A673 (cell line): ENCODE results near the gene C10orf90. TPM values are rescaled to one million over a fixed set of nuclear protein-coding genes. Genes with fewer than 3 reads are reported as not detected.

Experiments used
- BruUV-seq: library from RNA; stranded (reverse); fragments of 400-500 nt; replicated peaks from 2 replicates; lab custom pipeline; 2021; lab: Mats Ljungman, UMichigan
- CTCF ChIA-PET: fragments of 300-600 bp; sonication (Branson Sonifier 250); formaldehyde crosslinking; loops from one replicate; lab custom pipeline; 2022; ENCODE audit warnings: antibody characterized with exemption; lab: Charles Lee
- POLR2A ChIA-PET: fragments of 300-600 bp; sonication (Branson Sonifier 250); formaldehyde crosslinking; loops from one replicate; lab custom pipeline; 2022; ENCODE audit warnings: antibody characterized with exemption; ENCODE audit not compliant: low non-redundant PET; lab: Charles Lee
- DNase-seq: peaks from one replicate; pipeline ENCODE4 v3.0.0-alpha.2; 2015; ENCODE audit warnings: low spot score
- H3K27ac ChIP-seq: fragments of 200-600 bp; sonication (generic); 2 replicates; pipeline ENCODE4 v1.5.1; 2016; ENCODE audit warnings: mixed run types, low read depth, mild to moderate bottlenecking, mixed read lengths, antibody characterized with exemption, low read length; ENCODE audit not compliant: poor library complexity, severe bottlenecking
- H3K27me3 ChIP-seq: fragments of 200-600 bp; sonication (generic); replicated peaks from 2 replicates; pipeline ENCODE4 v1.6.1; 2017; ENCODE audit warnings: mixed run types, low read depth, mild to moderate bottlenecking, mixed read lengths, antibody characterized with exemption, low read length; ENCODE audit not compliant: insufficient read depth, poor library complexity
- H3K36me3 ChIP-seq: fragments of 200-600 bp; sonication (generic); 2 replicates; pipeline ENCODE4 v1.6.1; 2016; ENCODE audit warnings: mixed run types, mild to moderate bottlenecking, mixed read lengths, antibody characterized with exemption, low read length; ENCODE audit not compliant: insufficient read depth, poor library complexity, severe bottlenecking
- H3K4me1 ChIP-seq: fragments of 200-600 bp; sonication (generic); 2 replicates; pipeline ENCODE4 v1.6.1; 2017; ENCODE audit warnings: mixed run types, mild to moderate bottlenecking, mixed read lengths, antibody characterized with exemption, low read length; ENCODE audit not compliant: insufficient read depth, poor library complexity, severe bottlenecking
- H3K4me3 ChIP-seq: fragments of 200-600 bp; sonication (generic); 2 replicates; pipeline ENCODE4 v1.5.1; 2016; ENCODE audit warnings: low read depth, mixed run types, mild to moderate bottlenecking, mixed read lengths, low read length; ENCODE audit not compliant: poor library complexity, severe bottlenecking
- H3K9me3 ChIP-seq: fragments of 200-600 bp; sonication (generic); 2 replicates; pipeline ENCODE4 v1.6.1; 2016; ENCODE audit warnings: mixed run types, low read depth, mild to moderate bottlenecking, mixed read lengths, antibody characterized with exemption, low read length; ENCODE audit not compliant: poor library complexity, severe bottlenecking
- CTCF ChIP-seq: fragments of 300-800, 200-600 bp; sonication (generic); conservative IDR thresholded peaks from 2 replicates; pipeline ENCODE4 v1.5.1; 2017; ENCODE audit warnings: low read depth, mild to moderate bottlenecking, antibody characterized with exemption, low read length, moderate library complexity, mixed read lengths
- EZH2 ChIP-seq: fragments of 200-600 bp; sonication (generic); IDR thresholded peaks from 2 replicates; pipeline ENCODE4 v1.6.1; 2017; ENCODE audit warnings: borderline replicate concordance, low read depth, mild to moderate bottlenecking, mixed read lengths, antibody characterized with exemption, low read length; ENCODE audit not compliant: poor library complexity, severe bottlenecking
- intact Hi-C: fragments of 100-400 bp; cut with micrococcal nuclease; formaldehyde crosslinking; loops from one replicate; pipeline ENCODE4 v1.10.0; 2022; ENCODE audit not compliant: unreplicated experiment
- total RNA-seq: library from RNA; stranded (reverse); gene quantifications from 2 replicates; pipeline ENCODE4 v1.2.3, GENCODE V29; 2021

The C10orf90 gene
- total RNA-seq, 1 experiment from 2014 or later = not detected

GRCh38 chr10:126616737-126617136 is 53.8 kb downstream of the C10orf90 start:
- DNase-seq = no peak
- POLR2A ChIA-PET = no interaction called here
- Histone ChIP-seq H3K4me1 (no peaks in the 10 kb centered on the region), H3K9me3 (no peaks in the 10 kb centered on the region), H3K36me3 (no peaks in the 10 kb centered on the region), H3K27ac (no peak overlapping the region), H3K27me3 (no peaks in the 10 kb centered on the region), H3K4me3 (no peak overlapping the region)
- CTCF ChIA-PET = no interaction called here
- TF ChIP-seq EZH2 (no peak), CTCF (no peak)
- intact Hi-C loops = no loop called here
- no TSS peak for BruUV-seq

GRCh38 chr10:126611303-126611702 is 59.2 kb downstream of the C10orf90 start:
- ChIA-PET POLR2A (no interaction called here), CTCF (no interaction called here)
- Histone ChIP-seq H3K9me3 (no peaks in the 10 kb centered on the region), H3K4me3 (no peak overlapping the region), H3K27me3 (no peaks in the 10 kb centered on the region), H3K4me1 (no peaks in the 10 kb centered on the region), H3K36me3 (no peaks in the 10 kb centered on the region), H3K27ac (no peak overlapping the region)
- intact Hi-C loops = no loop called here
- no peak for DNase-seq
- no peak for TF ChIP-seq EZH2
- TF ChIP-seq CTCF = no peak
- no TSS peak for BruUV-seq

- ChIA-PET POLR2A (no interaction called here), CTCF (no interaction called here)
- no peak overlapping the region for H3K27ac ChIP-seq
- no TSS peak for BruUV-seq
- TF ChIP-seq CTCF (no peak), EZH2 (no peak)
- no peaks in the 10 kb centered on the region for H3K36me3 ChIP-seq
- H3K4me1 ChIP-seq = no peaks in the 10 kb centered on the region
- H3K9me3 ChIP-seq = no peaks in the 10 kb centered on the region
- intact Hi-C loops = no loop called here
- DNase-seq = no peak
- no peak overlapping the region for H3K4me3 ChIP-seq
- no peaks in the 10 kb centered on the region for H3K27me3 ChIP-seq
These were observed 60.9 kb downstream of the C10orf90 start for GRCh38 chr10:126609566-126609965.
